Measurements from ENCODE around the gene EXOSC9. TPM values are rescaled to one million over a fixed set of nuclear protein-coding genes. Genes with fewer than 3 reads are reported as not detected.

The EXOSC9 gene
- polyA plus RNA-seq, 5 donors: 48.0 to 72.7 (median 58.4) TPM

- DNase-seq: no peak
Observed at GRCh38 chr4:121785479-121785878, 15.6 kb upstream of the EXOSC9 start.

DNA sequence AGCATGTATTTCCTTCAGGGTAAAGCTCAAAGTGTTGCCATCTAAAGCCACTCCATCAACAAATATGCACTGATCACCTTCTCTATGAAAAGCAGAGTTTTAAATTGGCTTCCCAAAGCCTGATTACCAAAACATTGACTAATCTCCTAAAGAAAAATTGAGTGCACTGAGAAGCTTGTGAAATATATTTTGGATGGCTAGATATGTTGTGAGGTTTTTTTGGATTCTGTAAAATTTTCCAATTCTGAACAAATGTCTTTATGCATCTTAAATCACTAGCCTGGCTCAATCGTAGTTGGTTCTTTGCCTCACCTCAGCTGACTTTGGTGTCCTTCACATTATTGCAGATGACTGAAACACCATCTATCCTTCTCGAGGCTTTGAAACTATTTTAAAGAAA lies 14.9 kb upstream of the EXOSC9 start:
- no peak for DNase-seq

GRCh38 chr4:121788896-121789295 lies 12.2 kb upstream of the EXOSC9 start:
- no peak for DNase-seq

DNA sequence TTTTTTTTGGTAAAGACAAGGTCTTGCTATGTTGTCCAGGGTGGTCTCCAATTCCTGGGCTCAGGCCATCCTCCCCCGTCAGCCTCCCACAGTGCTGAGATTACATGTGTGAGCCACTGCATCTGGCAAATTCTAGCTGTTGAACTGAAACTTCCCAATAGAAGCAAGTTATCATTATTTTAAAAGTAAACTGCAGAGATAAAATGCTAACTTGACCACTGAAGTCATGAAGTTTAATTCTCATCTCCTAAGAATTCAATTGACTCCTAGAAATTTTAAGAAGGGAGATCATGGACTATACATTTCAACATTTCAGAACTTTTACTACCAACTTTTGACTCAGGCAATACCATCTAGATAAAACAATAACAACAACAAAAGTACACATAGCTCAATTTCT lies 11.7 kb upstream of the EXOSC9 start:
- DNase-seq: no peak

GRCh38 chr4:121789960-121790829 lies 10.9 kb upstream of the EXOSC9 start:
- no peak for DNase-seq

DNA sequence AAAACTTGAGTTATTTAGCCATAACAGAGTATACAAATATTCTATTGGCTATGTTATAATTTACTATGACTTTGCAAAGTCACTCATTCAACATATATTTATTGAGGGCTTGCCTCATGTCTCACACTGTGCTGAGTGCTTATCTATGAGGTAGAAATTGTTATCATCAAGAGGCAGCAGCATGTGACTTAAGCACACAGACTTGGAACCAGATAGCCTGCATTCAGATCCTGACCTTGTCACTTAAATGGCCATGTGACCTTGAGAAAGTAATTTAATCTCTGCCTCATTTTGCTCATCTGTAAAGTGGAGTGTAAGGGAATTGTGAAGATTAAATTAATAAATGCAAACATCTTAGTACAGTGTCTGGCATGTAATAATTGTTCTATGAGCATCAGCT lies 10.1 kb upstream of the EXOSC9 start:
- no peak for DNase-seq

DNA sequence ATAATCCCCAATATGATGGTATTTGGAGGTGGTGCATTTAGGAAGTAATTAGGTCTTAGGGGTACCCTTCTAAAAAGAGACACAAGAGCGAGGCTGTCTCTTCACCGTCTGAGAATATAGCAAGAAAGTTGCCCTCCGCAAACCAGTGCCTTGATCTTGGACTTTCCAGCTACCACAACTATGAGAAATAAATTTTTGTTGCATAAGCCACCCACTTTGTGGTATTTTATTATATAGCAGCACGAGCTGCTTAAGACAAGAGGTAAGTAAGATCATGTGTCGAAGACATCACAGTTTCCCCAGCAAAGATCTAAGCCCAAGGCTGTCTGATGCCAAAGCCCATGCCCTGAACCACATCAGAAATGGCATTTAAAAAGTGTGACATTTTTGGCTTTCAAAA lies 9.6 kb upstream of the EXOSC9 start:
- DNase-seq: no peak

DNA sequence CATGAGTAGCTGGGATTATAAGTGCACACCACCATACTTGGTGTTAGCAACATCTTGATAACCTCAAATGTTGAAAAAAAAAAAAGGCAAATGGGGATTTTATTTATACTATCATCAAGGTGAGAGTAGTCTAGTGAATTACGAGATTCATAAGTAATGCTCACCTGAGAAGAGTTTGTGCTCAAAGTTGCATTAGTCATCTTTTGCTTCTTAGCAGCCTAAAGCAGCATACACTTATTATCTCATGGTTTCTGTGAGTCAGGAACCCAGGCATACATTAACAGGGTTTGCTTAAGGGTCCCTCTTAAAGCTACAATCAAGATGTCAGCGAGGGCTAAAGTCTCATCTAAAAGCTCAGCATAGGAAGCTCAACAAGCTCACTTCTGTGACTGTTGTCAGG lies 8.2 kb upstream of the EXOSC9 start:
- DNase-seq: no peak

GRCh38 chr4:121794505-121795188 lies 6.5 kb upstream of the EXOSC9 start:
- DNase-seq: no peak

GRCh38 chr4:121796283-121796682 lies 4.8 kb upstream of the EXOSC9 start:
- DNase-seq: no peak

DNA sequence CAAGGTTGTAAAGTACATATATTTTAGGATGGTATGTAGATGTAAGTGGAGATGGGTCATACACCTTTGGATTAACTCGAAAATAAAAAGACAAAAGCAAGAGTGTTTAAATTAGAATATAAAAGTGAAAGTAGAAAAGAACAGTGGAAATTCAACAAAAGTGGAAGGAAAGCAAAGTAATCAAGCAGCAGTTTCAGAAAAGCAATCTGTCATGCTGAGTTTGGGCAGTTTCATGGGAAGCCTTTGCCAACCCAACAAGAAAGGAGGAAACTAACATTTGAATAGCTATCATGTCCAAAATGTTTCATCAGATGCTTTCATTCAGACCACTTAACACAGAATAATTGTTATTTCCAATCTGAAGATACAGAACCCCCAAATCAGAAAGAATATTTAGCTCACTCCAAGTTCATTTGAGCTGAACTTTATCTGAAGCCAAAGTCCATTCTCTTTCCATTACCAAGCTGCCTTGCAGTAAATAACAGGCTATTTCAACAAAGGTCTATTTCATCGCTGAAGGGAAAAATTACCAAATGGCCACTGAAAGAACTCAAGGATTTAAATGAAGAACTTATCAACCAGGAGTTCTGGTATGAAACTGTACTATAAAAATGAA lies 1.8 kb upstream of the EXOSC9 start:
- DNase-seq: no peak

DNA sequence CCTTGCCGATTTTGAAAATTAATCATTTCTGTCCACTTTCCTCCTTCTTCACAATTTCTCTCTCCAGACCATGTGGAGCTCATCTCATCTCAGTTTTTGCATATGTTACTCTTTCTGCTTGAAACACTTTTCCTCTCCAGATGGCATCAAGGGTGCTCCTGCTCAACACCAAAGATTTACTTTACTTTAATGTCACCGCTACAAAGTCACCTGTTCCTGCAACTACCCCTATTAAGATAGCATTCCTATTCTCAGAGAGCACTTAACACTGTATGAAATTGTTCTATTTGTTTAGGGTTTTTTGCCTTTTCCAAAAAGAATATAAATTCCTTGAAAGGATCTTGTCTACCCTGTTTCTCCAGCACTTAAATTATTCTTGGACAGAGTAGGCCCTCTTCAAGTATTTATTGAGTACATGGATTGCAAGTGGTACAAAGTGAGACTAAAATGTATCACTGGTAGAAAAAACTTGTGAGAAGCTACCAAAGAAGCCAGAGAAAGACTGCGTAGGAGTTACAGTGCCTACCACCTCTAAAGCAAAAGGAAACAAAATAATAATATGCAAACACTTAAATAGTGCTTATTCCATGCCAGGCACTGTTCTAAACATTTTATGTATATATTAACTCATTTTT lies 1.1 kb upstream of the EXOSC9 start:
- DNase-seq: no peak

DNA sequence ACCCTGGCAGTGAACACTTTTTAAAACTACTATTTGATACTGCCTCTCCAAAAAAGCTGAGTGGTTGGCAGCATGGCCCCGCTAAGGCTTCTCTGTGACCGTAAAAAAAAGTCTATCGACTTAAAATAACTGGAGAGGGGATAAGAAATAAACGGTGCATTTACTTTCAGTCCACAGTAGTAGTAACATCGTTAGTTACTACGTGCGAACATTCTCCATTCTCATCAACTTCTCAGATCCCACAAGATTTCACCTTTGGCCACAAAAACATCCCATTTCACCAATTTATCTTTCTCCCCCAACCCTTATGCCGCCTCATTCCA lies 524 bp upstream of the EXOSC9 start:
- DNase-seq: no peak

- no peak for DNase-seq
Observed at GRCh38 chr4:121801715-121802075, 572 bp downstream of the EXOSC9 start.

DNA sequence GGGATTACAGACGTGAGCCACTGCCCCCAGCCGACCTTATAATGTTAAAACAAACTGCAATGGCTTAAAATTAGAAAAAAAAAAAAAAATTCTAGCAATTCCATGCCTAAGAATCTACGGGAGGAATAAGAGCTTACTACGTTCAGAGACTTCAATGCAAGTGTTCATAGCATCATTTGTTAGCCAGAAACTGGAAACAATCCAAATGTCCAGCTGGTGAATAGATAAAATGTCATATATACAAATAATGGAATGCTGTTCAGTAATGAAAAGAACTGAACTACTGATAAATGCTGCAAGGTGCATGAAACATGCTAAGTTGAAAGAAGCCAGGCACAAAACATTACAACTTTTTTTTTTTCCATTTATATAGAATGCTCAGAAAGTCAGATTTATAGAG lies 5.3 kb downstream of the EXOSC9 start:
- DNase-seq: no peak

DNA sequence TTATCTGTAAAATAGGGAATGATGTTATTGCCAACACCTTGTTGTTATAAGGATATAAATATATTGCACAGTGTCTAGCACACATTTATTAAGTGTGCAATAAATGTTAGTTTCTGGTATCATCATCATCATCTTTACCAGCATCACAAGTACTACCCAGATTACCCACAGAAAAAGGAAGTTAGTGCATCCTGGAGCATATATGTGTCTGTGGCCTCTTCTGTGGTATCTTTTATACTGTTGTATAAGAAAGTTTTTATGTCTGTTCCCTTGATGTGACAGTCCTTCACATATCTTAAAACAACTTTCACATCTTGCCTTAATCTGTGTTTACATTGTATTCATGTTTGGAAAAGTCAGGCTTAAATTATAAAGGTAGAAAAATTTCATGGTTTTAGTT lies 10.0 kb downstream of the EXOSC9 start:
- DNase-seq: no peak

- DNase-seq: no peak
Observed at GRCh38 chr4:121814756-121815155, 13.6 kb downstream of the EXOSC9 start.

DNA sequence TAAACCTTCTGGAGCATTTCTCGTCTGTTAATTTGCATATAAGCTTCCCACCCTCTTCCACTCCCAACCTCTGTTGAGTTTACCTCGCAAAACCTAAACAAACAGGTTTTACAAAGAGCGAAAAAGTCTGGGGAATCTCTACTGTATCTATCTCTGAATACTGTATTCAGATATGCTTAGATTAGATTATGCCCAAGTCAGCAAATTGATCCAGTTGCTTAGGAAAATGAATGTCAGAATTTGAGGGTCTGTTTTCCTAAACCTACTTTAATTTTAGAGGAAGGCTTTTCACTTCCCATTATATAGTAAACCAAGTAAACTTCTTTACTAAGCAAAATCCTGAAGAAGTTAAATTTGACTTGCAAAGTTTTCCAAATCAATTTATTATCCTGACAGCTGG lies 15.9 kb downstream of the EXOSC9 start:
- DNase-seq: no peak

- no peak for DNase-seq
Observed at GRCh38 chr4:121817701-121818100, 16.6 kb downstream of the EXOSC9 start.

GRCh38 chr4:121818215-121818614 lies 17.1 kb downstream of the EXOSC9 start:
- no peak for DNase-seq

DNA sequence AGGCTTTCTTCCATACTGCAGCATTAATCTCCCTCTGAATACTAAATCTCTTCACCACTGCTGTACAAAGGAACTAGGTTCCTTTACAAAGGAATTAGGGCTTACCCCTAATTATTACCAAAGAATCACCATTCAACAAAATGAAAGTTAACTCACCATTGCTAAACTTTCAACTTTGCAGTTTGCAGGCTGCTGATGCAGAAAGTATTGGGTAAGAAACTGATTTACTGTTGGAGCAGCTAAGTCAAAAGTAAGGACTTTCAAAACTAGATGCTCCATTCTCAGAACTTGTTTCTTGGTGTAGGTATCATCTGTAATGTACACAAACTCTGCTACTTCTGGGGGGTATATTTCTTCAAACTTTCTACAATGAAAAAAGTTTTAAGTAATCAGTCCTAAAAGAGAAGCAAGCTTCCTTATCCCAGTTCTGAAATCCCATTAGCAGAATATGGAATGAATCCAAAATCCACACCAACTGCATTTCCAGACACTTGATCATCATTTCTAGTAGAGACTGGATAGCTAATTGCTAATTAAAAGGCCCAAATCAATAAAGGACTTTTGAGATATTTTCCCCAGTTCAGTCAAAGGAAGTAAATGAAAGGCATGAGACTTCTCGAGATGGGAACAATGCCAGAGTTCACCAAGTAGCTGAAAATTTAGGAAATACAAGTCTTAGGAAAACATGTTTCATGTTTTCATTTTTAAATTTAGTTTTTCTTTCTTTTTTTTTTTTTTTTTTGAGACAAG lies 18.3 kb downstream of the EXOSC9 start:
- no peak for DNase-seq

DNA sequence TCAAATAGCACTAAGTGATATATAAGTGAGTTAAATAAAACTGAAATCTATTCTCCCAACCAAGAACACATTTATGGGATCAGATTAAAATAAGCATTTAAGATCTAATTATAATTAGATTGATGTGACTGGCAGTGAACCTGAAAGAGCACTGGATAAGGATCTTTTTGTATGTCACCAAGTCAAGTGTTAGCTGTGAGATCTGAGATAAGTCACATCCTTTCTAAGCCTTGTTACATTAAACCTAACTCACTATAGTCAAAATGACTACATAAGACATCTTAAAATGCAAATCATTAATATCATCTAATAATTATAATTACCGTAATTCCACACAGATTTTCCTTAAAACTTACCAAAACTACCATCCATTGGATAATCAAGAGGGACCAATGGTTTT lies 20.9 kb downstream of the EXOSC9 start:
- DNase-seq: no peak
